Measurements from ENCODE around the gene GPS1.
A peak's percentile ranks its signal among the peaks of the same experiment; 100 is the strongest.

The GPS1 gene

DNA sequence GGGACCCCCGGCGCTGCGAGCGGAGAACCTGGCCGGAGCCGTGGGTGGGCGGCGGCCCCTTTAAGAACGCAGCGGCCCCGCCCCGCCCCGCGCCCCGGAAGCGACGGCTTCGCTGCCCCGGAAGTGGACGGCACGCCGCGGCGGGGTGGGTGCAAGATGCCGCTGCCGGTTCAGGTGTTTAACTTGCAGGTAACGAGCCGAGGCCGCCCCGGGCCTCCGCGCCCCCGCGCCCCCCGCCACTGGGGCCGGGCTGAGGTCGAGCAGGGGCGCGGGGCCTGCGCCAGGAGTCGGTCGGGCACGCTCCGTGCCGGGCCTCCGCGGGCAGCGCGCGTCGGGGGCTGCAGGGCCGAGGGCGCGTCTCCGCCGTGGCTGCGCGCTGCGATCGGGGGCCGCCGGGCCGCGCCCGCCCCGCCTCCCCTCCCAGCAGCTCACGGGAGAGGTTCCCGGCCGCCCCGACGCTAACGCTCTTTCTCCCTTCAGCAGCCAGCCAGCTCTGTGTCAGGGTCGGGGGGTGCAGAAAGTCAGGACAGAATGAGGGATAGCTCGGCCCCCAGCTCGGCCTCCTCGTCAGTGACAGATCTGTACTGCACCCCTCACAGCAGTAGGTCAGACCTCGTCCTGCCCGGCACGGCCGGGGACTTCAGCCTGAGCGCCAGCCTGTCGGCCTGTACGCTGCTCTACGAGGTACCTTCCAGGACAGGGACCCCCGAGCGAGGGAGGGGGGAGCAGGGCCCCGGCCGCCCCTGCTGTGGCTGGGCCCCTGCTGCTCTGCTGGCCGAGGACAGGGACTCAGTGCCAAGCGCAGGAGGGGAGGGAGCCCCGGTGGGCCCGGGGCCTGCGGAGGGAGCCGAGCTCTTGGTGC lies at the start of gene GPS1, which contains the start of gene RFNG:
Gene GPS1 (plus strand): TSS at position 123 of the 862 bp plus-strand sequence. CDS start 34 bp downstream, at position 157.
Gene RFNG (minus strand): TSS at position 36 of the 862 bp plus-strand sequence. CDS start 45 bp downstream, outside the sequence.
- FAIRE-seq, result peak; percentile 59
- peak; percentile 87 for DNase-seq (ENCODE audit: extremely low spot score, insufficient read length, low read depth)

DNA sequence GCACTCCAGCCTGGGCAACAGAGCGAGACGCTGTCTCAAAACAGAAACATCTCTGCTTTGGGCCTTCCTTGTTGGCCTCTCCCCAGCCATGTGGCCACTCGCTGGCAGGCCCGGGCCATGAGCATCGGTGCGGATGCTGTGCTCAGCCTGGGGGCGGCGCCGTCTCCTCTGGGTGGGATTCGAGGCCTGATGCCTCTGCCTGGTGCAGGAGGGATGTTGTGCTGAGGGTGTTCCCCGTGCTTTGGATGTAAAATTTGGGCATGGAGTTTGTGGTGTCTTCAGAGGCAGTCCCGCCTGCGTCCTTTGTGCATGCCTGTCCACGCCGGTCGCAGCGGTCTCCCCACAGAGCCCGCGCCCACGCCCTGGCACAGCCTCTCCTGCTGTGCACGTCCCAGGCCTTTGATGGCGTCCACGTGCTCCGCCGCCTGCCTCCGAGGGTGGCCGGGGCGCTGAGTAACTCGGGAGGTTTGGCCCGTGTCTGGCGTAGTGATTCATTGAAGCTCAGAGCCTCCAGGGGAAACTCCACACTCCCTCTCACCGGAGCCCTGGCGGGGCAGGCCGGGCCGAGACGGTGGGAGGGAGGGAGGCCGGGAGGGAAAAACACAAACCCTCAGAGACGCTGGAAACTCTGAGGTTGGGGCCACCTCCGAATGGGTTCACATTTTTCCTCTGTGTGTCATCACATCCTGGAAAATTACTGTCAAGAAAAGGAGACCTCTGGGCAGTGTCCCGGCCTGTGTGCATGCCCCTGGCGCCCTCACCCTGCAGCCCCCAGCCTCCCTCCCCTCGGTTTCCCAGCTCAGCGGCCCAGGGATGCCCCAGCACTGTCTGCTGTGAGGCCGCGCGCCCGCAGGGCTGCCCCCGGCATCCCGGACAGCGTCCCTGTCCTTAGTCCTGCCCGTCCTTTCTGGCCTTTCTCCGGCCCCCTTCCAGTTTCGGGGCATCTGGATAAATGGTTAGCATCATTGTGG lies 48.0 kb upstream of the GPS1 start:
- no peak for FAIRE-seq

DNA sequence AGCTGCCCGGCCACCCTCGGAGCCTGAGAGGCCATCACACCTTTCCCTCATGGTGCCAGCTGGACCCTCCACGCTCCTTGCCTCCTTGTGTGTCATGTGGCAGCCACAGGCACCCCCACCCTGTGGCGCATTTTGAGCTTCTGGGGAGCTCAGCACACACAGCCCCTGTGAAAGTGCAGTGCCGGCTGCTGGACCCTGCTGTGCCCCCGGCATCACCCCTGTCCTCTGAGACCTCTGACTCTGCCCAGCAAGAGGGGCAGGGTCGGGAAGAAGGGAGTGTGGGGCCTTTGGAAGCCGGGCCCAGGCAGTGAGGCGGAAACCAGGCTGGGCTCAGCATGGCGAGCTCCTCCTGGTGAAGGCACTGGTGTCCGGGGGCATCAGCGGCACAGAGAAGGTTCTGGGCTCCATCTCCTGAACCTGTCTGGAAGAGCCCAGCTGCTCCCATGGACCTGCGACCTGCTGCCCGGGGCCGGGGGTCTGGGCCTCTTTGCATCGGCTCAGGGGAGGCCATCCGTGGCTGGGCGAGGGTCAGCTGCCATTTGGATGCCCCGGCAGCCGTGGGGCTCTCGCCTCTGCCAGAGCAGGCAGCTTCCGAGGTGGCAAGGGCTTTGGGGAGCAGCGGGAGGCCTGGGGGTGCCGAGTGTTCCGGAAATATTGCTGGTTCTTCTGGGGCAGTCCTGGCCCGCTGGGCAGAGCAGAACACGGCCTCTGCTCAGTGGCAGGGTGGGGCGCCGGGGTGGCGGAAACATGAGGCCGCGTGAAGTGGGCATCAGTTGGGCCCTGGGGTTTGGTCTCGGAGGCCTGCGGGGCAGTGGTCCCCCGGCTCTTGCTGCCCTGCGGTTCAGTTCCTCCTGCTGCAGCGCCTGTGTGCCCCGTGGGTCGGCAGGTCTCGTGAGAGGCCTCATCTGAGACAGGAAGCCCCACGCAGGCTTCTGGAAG lies 46.9 kb upstream of the GPS1 start:
- DNase-seq (ENCODE audit: extremely low spot score, insufficient read length, low read depth), result no peak
- FAIRE-seq, result no peak

More for the DNA sequence above, 48.0 kb upstream of the GPS1 start:
- DNase-seq (ENCODE audit: extremely low spot score, insufficient read length, low read depth), result no peak

DNA sequence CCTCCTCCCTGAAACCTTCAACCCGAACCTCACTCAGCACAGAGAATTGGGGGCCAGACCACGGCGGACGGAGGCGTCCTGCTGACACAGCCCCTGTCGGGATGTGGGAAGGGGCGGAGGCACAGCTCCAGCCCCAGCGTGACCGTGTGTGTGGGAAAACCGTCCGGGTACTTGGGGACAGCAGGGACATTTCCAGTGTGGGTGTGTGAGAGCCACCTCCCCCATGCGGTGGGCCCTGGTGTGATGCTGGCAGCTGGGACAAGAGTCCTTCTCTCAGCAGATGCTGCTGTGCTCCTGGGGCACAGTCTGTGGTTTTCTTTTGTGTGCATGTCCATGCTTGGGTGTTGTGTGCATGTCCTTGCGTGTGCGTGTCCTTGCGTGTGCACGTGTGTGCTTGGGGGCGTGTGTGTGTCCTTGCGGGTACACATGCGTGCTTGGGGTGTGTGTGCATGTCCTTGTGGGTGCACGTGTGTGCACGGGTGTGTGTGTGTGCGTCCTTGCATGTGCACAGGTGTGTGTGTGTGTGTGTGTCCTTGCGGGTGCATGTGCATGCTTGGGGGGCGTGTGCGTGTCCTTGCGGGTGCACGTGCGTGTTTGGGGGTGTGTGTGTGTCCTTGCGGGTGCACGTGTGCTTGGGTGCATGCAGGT lies 45.9 kb upstream of the GPS1 start:
- FAIRE-seq, result no peak
- no peak for DNase-seq (ENCODE audit: extremely low spot score, insufficient read length, low read depth)

DNA sequence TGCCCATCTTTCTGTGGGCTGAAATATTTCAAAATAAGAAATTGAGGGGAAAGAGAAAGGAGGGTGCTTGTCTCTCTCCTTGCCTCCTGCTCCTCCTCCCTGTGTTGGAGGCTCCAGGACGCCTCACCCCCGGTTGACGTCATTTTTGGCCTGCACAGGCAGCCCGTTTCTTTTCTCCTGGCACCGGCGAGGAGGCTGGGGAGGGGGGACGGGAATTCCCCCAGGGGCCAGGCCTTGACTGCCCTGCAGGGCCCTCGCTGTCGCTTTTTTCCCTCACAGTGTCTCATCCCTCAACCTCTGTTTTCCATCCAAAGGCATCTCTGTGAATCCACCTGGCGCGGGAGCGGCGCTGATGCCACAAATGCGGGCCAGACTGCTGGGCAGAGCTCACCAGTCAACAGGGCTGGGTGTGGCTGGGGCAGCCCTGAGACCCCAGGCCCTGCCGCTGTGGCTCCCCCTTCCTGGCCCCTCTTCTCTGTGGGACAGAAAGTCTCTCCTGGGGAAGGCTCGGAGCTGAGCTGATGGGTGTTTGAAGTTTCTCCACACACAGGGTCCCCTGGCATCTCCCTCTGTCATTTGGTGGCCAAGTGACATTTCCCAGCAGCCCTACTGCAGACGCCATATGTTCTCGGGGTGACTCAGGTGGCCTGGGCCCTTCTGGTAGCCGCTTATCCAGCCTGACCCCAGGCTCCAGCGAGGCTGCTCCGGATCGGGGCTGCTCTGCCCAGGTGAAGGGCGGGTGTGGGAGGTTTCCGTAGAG lies 45.0 kb upstream of the GPS1 start:
- no peak for FAIRE-seq
- no peak for DNase-seq (ENCODE audit: extremely low spot score, insufficient read length, low read depth)

DNA sequence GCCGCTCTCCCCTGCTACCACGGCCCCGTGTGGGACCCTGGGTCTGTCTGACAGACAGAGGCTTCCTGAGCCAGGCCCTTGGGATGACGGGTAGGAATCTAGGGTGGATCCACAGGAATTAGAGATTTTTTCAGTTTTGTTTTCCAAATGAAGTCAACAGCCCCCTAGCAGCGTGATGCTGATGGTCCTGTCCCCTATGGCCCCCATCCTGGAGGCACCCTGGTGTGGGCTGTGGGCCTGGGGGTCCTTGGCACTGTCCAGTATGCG lies 44.5 kb upstream of the GPS1 start:
- DNase-seq (ENCODE audit: extremely low spot score, insufficient read length, low read depth) (no peak), FAIRE-seq (no peak)

DNA sequence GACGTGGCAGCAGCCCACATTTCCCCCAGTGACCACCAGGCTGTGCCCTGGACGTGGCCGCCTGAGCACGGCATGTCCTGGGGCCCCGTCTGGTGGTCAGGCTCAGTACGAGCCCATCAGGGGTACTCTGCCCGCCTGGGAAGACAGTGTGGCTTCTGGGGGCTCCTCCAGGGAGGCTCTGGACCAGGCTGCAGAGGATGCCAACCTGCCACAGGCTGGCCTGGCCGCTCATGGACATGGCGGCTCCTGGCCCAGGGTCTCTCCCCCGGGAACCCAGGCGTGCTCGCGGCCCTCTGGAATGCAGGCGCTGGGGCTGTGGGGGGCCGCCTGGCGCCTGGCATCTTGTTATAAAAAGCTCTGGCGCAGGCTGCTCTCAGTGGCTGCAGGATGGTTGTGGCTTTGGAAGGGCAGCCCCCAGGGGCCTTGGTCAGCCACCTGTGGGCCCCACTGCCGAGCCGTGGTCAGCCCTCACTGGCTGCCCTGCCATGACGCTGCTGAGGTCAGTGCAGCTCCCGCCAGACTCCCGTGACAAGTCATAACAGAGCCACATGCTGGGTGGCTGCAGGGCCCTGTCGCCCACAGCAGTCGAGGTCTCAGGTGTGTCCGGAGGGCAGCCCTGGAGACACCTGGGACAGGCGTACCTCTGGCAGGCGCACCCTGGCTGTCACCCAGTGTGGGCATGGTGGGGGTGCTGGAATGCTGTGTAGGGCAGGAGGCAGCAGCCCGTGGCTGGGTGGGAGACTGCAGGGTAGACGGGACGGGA lies 44.0 kb upstream of the GPS1 start:
- FAIRE-seq, result no peak
- DNase-seq (ENCODE audit: extremely low spot score, insufficient read length, low read depth), result no peak

DNA sequence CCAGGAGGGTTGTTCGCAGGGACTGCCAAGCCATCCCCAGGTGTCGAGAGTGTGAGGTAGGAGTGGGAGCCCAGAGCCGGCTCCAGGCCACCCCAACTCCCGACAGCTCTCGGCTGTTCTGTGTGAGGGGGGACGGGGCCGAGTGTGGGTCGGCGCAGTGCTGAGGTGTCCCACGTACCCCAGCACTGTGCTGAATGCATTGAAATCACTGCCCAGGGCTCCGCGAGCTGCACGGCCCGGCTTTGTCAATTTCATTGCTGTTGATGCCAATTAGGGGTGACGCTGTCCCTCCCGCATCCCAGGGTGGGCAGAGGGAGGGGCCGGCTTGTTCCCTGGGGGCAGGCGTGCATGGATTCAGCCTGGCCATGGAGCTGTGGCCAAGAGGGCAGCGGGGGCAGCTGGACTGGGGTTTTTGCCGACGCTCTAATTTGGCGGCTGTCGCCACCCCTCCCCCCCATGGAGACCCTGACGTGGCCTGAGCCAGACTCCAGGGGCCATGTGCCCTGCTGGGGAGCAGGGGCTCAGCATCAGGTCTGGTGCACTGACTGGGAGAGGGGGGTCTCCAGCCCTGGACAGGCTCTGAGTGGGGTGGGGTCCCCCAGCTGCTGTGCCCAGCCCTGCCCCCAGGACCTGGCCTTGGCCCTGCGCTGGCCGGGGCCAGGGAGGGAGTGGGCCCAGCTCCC lies 43.3 kb upstream of the GPS1 start:
- DNase-seq (ENCODE audit: extremely low spot score, insufficient read length, low read depth) (no peak), FAIRE-seq (no peak)

DNA sequence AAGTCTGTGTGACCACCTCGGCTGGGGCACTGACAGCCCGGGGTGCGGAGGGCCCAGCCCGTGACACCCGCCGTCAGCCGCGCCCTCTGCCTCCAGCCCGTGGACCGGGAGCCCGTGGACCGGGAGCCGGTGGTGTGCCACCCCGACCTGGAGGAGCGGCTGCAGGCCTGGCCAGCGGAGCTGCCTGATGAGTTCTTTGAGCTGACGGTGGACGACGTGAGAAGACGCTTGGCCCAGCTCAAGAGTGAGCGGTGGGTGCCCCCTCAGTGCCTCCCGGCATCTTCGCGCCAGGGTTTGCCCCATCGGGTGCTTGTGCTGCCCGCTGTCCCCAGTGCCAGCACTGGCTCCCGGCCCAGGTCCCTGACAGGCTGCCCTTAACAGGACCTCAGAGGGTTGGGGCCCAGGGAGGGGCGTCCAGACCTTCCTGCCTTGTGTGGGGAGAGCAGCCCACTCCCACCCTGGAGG lies 42.7 kb upstream of the GPS1 start:
- FAIRE-seq (no peak), DNase-seq (ENCODE audit: extremely low spot score, insufficient read length, low read depth) (no peak)

DNA sequence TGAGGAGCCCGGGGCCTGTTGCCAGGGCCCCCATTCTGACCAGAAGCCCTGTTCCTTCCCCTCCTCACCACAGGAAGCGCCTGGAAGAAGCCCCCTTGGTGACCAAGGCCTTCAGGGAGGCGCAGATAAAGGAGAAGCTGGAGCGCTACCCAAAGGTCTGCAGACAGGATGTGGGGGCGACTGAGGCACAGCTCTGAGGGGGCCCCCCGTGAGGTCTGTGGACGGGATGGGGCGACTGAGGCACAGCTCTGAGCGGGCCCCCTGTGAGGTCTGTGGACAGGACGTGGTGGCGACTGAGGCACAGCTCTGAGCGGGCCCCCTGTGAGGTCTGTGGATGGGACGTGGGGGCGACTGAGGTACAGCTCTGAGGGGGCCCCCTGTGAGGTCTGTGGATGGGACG lies 42.3 kb upstream of the GPS1 start:
- no peak for DNase-seq (ENCODE audit: extremely low spot score, insufficient read length, low read depth)
- no peak for FAIRE-seq

DNA sequence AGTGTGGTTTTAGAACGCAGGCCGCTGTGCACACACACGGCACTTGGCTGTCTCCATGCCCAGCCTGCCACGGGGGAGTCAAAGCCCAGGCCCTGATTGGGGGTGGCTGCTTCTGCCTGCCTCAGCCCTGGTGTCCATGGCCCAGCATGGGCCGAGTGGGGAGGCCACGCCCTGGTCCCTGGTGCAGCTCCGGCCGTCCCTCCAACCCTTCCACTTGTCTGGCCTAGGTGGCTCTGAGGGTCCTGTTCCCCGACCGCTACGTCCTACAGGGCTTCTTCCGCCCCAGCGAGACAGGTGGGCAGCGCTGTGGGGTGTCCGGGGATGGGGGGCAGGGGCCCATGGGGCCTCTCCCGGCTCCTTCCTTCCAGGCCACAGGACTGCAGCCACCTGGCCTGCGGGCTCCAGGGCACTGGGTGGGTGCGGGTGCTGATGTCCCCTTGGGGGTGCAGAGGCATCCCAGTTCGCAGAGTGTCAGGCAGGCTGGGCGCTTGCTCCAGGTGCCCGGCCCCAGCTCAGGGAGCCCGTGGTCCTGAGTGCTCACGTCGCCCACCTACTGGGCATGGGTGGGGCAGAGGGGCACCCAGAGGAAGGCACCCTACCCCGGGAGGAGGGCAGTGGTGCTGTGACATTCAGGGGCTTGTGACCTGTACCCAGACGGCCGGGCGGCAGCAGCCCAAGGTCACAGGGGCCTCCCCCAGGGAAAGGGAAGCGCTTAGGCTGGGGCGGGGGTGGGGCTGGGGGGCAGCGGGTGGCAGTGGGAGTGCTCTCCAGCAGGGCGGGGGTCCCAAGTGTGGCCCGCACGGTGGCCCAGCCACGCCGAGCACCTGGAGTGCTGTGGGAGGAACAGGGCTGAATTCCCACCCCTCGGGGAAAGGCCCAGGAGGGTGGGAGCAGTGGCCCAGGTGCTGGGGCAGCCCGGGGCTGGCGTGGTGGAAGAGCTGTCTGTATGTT lies 40.8 kb upstream of the GPS1 start:
- no peak for FAIRE-seq
- DNase-seq (ENCODE audit: extremely low spot score, insufficient read length, low read depth), result no peak

DNA sequence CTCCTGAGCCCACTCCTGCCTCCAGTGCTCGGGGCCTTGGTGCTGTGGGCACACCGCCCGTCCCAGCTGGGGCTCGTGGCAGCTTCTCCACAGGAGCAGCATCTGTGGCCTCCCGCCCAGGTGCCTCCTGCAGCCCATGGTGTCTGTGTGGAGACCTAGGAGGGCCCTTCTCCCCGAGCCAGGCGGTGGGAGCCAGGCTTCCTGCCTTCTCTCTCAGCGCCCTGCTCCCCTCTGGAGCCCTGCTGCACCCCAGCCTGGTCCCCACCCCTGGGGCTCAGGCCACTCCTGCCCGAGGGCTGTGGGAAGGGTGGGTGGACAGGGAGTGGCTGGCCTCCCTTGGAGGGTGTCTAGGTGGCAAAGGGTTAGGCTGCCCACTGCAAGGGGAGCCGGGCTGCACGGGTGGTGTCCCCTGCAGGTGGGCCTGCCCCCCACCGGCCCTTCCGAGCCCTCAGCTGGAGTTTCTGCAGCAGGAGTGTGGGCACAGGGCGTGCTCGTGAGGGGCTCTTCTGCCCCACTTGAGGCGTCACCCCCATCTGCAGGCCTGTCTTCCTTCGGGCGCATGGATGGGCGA lies 40.0 kb upstream of the GPS1 start:
- DNase-seq (ENCODE audit: extremely low spot score, insufficient read length, low read depth), result no peak

DNA sequence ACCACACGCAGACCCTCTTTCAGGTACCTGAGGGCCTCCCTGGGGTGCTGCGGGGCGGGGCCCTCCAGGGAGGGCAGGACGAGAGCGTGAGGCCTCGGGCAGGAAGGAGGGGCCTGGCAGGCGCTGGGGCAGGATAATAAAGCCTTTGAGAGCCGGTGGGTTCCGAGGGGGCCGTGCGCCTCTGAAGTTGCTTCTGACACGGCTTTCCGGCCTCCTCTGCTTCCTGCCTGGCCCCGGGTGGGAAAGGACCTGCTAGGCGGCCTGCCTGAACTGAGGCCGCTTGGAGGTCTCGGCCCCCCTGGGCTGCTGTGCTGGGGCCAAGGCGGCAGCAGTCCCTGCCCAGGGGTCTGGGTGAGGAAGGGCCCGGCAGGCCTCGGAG lies 39.4 kb upstream of the GPS1 start:
- DNase-seq (ENCODE audit: extremely low spot score, insufficient read length, low read depth), result no peak
- FAIRE-seq, result no peak

More for the DNA sequence above, 40.0 kb upstream of the GPS1 start:
- FAIRE-seq, result no peak

DNA sequence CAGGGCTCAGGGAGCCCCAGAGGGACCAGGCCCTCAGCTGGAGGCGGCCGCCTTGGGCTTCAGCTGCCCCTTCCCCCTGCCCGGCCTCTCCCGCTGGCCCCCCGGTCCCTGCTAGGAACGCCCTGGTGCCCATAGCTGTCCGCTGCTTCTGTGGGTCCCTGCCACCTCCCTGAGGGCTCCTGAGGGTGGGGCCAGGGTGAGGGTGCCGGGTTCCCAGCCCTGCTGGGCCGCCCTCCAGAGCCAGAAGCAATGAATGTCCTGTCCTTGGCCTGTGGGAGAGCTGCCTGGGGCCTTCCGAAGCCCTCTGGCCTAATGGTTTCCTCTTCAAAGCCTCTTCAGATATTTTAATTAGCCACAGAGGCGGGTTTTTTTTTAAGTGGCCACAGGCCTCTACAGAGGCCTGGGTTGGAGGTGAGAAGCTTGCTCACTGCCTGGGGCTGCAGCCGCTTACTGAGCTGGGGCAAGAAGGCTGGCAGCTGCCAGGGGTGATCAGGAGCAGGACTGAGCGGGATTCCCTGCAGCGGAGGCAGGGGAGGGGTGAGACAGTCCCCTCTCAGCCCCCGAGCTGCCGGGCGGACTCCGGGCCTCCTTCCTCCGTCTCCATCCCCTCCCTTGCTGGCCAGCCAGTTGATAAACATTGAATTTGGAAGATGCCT lies 38.9 kb upstream of the GPS1 start:
- no peak for DNase-seq (ENCODE audit: extremely low spot score, insufficient read length, low read depth)
- no peak for FAIRE-seq

DNA sequence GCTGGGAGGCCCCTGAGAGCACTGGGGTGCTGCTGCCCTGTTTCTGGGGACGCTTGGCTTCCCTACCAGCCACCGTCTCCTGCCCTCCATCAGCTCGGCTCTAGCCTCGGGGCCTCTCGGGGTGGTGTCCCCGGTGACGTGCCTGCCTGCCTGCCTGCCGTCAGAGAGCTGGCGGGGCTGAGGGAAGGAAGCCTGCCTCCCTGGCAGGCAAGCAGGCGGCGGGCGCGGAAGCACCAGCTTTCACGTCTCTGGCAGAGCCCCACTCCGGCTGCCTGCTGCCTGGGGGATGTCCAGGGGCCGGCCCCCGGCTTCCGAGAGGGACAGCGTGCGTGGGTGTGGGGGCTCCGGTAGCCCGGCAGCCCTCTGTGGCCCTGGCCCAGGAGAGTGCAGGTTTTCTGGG lies 38.4 kb upstream of the GPS1 start:
- DNase-seq (ENCODE audit: extremely low spot score, insufficient read length, low read depth), result no peak
- FAIRE-seq, result no peak

Measured in GM18507 (cell line).